GM18951 (cell line): ENCODE results near the gene DLGAP5.

ENCODE experiments used
- POLR2A ChIP-seq: IDR thresholded peaks from 4 replicates; pipeline ENCODE4 v1.6.1; 2011; ENCODE audit warnings: mild to moderate bottlenecking; ENCODE audit not compliant: insufficient read length, insufficient read depth; ENCODE audit errors: extremely low read depth
- in situ Hi-C: fragments of 300-500 bp; cut with MboI; formaldehyde crosslinking; loops from one replicate; pipeline ENCODE4 v1.12.0; 2022; ENCODE audit warnings: low sequenced_read_pairs, mixed read lengths, inconsistent platforms; ENCODE audit not compliant: unreplicated experiment

Gene DLGAP5

GRCh38 chr14:55158412-55158811 is 33.0 kb downstream of the DLGAP5 start:
- in situ Hi-C loops = no loop called here
- TF ChIP-seq POLR2A = no peak

DNA sequence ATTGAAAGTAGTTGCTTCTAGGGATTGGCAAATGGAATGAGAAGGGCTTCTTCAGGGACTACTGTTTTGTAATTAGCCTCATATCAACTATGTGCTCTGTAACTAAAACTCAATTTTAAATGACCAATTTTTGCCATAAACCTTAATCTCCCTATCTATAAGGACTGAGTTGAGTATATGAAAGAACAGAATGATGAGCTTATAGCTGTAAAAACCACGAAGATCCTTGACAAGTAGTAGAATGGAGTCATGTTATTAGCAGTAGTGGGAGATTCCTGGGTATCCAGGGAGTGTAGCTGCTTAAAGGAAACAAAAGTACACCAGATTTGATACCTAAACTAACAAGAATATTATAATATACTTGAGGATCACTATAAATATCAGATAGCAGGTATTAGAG is 34.3 kb downstream of the DLGAP5 start:
- in situ Hi-C loops = no loop called here
- TF ChIP-seq POLR2A = no peak

DNA sequence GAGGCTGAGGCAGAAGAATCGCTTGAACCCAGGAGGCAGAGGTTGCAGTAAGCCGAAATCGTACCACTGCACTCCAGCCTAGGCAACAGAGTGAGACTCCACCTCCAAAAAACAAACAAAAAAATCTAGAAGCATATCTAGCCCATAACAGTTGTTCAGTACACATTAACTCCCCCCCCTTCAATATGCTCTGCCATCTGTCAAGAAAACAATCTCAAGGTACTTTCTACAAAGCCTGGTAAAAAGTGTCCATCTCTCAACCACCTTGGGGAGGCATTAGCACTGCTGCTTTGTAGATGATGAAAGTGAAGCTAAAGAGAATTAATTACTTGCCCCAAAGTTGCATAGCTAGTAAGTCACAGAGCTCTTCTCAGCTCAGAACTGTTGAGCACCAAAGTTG is 37.4 kb downstream of the DLGAP5 start:
- in situ Hi-C loops = no loop called here
- no peak for TF ChIP-seq POLR2A

DNA sequence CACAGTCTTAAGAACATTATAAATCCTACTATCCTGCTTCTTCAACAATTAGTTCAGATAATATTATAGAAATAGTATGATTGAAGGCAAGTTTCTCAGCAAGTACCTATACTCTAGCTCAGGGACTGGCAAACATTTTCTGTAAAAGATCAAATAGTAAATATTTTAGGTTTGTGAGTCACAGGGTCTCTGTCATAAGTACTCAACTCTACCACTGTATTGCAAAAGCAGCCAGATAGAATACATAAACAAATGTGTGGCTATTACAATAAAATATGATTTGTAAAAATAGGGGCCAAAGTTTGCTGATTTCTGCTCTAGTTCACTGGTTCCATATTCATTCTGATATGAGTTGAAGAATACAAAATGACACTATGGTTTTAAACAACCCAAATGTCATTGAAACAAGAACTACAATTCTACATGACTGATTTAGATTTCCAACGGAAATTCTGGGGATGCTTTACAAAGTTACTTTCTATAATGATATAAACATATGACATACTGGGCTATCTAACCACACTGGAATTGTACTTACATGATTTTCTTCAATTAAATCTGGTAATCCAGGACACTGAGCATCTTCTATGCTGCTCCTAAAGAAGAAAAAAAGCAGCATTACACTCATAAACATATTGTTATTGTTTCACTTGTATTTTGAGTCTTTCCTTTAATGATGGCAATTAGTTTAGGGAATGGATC is 39.2 kb downstream of the DLGAP5 start:
- in situ Hi-C loops = no loop called here
- TF ChIP-seq POLR2A = no peak

DNA sequence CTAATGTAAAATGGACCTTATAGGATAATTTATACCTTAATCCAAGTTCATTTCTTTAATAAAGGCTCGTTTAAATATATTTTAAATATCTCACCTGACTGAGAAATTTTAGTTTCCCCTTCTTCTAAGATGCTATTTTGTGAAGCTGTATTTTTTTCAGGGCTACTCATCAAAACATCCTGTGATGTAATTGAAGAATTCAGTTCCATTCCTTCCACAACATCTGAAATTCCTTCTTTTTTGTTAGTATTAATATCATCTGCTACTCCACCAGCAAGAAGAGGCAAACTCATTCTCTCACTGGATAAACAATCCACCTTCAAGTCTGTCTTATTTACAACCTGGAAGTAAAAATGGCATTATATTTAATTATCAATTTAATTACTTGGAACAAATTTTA is 39.8 kb downstream of the DLGAP5 start:
- TF ChIP-seq POLR2A = no peak
- in situ Hi-C loops = no loop called here

DNA sequence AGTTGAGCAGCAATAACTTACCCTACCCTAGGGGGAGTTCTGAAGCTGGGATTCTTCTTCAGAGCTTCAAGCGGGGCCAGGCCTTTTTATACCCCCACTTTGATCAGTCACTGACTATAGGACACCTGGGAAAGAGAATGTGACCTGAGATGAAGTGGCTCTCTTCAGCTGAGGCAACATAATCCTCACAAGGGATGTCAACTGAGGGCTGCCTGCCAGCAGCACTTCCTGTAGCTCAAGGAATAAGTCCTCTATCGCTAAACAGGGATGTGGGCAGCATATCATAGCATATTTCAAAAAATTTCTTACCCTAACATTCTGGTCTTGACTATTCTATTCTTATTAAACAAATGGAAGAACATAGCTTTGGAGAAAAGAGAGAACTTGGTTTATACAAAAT is 45.0 kb downstream of the DLGAP5 start:
- in situ Hi-C loops = no loop called here
- TF ChIP-seq POLR2A = no peak

DNA sequence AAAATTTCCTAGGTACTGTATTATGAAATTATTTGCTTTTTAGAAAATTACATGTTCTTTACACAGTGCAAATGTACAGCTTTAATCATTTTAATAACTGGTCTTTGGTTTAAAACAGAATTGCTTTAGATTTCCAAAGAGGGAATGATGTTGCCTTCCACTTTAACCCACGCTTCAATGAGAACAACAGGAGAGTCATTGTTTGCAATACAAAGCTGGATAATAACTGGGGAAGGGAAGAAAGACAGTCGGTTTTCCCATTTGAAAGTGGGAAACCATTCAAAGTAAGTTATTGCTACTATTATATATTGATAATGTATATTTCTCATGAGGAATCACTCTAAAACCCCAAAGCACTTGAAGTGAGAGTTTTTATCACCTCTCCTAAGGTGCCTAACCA is 48.9 kb downstream of the DLGAP5 start:
- in situ Hi-C loops = no loop called here
- no peak for TF ChIP-seq POLR2A

GRCh38 chr14:55141825-55142224 is 49.6 kb downstream of the DLGAP5 start:
- in situ Hi-C loops = no loop called here

DNA sequence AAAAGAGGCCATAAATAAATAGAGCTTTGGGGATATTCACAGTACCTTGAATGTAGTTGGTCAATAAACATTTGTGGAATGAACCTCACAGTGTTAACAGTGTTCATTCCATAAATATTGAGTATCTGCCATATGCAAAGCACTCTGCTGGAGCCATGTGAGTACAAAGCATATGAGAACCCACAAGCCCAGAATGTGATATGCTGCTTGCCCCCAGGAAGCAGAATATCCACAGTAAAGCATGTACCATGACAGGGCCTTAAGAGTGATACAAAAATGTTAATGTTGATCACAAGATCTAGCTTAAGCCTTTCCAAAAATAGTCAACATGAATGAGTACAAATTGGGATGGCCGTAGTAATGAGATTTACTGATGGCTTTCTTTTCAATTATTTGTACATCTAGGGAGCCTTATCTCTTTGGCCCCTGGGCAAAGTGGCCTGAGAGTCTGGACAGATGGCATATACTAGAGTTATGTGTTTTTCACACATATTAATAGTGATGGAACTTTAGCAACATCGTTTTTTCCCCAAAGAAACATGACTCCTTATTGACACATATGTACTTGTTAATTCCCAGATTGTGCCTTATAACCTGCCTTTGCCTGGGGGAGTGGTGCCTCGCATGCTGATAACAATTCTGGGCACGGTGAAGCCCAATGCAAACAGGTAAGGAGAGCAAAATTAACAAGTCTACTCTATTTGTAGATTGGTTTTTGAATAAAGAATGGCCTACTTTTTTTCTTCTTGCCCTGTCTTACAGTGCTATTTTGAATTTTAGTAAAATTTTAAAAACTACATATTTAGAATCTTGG is 51.5 kb downstream of the DLGAP5 start:
- in situ Hi-C loops = no loop called here
- no peak for TF ChIP-seq POLR2A

More at GRCh38 chr14:55141825-55142224, 49.6 kb downstream of the DLGAP5 start:
- TF ChIP-seq POLR2A = no peak

DNA sequence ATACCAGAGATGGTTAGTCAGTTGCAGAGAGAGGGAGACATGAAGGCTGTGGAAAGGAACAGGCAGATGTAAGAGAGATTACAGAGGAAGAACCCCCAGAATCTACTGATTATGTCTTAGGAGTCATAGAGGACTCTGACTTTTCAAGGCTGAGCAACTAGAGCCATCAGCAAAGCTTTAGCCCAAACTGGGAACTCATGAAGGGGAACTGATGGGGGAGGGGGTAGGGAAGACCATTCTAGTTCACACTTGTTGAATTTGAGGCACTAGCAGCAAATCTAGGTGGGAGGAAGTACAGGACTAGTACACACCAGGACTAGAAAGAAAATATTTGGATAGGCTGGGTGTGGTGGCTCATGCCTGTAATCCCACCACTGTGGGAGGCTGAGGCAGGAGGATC is 52.2 kb downstream of the DLGAP5 start:
- in situ Hi-C loops = no loop called here

DNA sequence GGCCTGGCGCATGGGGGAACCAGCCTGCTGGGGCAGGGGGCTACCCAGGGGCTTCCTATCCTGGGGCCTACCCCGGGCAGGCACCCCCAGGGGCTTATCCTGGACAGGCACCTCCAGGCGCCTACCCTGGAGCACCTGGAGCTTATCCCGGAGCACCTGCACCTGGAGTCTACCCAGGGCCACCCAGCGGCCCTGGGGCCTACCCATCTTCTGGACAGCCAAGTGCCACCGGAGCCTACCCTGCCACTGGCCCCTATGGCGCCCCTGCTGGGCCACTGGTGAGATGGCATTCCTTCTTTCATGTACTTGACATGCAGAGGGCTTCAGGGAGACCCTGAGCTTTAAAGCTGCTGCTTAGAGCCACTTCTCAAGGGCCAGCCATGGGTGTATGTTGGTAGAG is 53.3 kb downstream of the DLGAP5 start:
- in situ Hi-C loops = no loop called here

More for the DNA sequence above, 52.2 kb downstream of the DLGAP5 start:
- TF ChIP-seq POLR2A = no peak

DNA sequence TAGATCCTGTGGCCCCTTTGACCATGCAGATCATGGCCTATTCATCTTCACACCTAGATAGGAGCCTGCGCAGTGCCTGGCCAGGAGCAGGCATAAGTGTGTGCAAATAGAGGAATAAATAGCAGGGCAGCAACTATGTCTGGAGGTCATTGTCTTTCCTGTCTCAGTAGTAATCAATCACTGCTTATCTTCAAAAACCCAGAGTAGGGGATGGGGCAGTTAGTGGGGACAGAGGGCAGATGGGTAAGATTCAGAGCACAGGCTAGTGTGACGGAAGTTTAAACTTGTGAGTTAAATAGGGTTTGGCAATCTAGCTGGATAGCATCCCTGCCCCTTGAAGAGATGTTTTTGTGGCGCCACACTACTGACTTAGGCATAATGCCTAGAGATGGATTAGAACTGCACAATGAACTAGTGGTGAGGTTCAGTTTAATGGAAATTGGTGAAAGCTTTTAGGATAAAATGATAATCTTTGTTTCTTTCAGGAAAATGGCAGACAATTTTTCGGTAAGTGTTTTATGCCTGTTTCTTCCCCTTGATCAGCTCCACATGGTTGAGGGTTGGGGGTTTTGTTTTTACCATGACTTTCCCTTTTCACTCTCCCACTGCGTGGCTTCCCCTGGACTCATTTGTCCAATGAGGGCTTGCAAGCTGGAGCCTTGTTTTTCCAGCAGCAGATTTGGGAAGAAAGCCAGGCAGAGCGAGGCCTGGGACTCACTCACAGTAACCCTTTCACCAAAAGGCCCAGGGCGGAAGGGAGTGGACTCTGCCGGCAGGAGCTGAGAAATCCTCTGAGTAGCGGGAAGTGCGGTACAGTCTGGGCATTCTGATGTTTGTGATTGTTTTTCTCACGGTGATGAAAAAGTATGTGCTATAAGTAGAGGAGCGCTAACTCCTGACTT is 54.2 kb downstream of the DLGAP5 start:
- no peak for TF ChIP-seq POLR2A
- in situ Hi-C loops = no loop called here

More for the DNA sequence above, 53.3 kb downstream of the DLGAP5 start:
- no peak for TF ChIP-seq POLR2A

GRCh38 chr14:55136241-55136640 is 55.1 kb downstream of the DLGAP5 start:
- TF ChIP-seq POLR2A = no peak
- in situ Hi-C loops = no loop called here

- no peak for TF ChIP-seq POLR2A
- in situ Hi-C loops = no loop called here
These were observed 58.0 kb downstream of the DLGAP5 start for GRCh38 chr14:55133416-55133815.
